Right forelimb (tissue), 1 donor: ENCODE data around the gene PCDHGA9.
A peak's percentile ranks its signal among the peaks of the same experiment; 100 is the strongest.
"Not testable (repeated sequence)": the region's sequence is repeated elsewhere in the genome, so short reads cannot be mapped to it uniquely, and the experiment has no call there.

Experiments
- DNase-seq: peaks from one replicate; pipeline ENCODE4 v3.0.0-alpha.2; 2018

Gene PCDHGA9

GRCh38 chr5:141414548-141415274, 12.1 kb downstream of the PCDHGA9 start:
- DNase-seq: not testable (repeated sequence)

GRCh38 chr5:141415275-141415618, 12.7 kb downstream of the PCDHGA9 start:
- DNase-seq: not testable (repeated sequence)

DNA sequence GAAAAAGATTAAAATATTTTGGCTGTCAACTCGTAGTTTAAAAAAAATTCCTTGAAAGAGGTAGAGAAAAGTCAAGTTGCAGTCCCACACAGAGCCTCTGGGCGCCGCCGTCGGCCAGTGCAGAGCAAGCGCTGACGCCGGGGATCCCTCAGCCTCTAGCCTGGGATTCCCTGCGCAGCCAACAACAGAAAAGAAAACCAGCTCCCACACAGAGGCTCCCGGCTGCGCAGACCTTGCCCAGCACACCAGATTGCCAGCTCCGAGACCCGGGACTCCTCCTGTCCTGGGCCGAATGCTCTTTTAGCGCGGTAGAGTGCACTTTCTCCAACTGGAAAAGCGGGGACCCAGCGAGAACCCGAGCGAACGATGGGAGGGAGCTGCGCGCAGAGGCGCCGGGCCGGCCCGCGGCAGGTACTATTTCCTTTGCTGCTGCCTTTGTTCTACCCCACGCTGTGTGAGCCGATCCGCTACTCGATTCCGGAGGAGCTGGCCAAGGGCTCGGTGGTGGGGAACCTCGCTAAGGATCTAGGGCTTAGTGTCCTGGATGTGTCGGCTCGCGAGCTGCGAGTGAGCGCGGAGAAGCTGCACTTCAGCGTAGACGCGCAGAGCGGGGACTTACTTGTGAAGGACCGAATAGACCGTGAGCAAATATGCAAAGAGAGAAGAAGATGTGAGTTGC, 15.1 kb downstream of the PCDHGA9 start, which contains the start of gene PCDHGB7:
Gene PCDHGB7 (plus strand): TSS at position 184 of the 679 bp plus-strand sequence. CDS start 183 bp downstream, at position 367.
- DNase-seq: peak; percentile 65

- no peak for DNase-seq
These were observed 16.7 kb downstream of the PCDHGA9 start for GRCh38 chr5:141419074-141419880.

DNA sequence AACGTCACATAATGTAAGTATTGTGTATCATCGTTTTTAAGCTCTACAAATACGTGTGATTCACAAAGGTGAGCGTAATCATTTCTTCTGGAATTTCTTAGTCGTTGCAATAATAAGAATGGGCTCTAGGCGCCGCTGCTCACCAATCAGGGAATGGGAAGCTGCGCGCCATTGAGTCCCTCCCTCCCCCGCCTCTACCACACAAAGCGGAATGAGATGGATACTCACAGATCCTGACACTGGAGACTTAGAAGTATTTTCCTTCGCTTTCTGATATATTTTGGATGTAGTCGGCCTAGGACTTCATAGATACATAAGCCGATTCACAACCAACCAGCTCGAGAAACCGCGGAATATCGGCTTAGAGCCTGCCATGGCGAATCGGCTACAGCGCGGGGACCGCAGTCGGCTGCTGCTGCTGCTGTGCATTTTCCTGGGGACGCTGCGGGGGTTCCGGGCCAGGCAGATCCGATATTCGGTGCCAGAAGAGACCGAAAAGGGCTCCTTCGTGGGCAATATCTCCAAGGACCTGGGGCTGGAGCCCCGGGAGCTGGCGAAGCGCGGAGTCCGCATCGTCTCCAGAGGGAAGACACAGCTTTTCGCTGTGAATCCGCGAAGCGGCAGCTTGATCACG, 18.4 kb downstream of the PCDHGA9 start, which contains the start of gene PCDHGA11:
Gene PCDHGA11 (plus strand): TSS at position 197 of the 634 bp plus-strand sequence. CDS start 177 bp downstream, at position 374.
- DNase-seq: no peak

- no peak for DNase-seq
These were observed 18.9 kb downstream of the PCDHGA9 start for GRCh38 chr5:141421489-141421855.

DNA sequence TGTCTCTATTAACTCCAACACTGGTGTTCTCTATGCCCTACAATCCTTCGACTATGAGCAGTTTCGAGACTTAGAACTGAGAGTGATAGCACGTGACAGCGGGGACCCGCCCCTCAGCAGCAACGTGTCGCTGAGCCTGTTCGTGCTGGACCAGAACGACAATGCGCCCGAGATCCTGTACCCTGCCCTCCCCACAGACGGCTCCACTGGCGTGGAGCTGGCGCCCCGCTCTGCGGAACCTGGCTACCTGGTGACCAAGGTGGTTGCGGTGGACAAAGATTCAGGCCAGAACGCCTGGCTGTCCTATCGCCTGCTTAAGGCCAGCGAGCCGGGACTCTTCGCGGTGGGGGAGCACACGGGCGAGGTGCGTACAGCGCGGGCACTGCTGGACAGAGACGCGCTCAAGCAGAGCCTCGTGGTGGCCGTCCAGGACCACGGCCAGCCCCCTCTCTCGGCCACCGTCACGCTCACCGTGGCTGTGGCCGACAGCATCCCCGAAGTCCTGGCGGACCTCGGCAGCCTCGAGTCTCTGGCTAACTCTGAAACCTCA, 20.2 kb downstream of the PCDHGA9 start:
- DNase-seq: no peak

GRCh38 chr5:141427783-141428426, 25.3 kb downstream of the PCDHGA9 start:
- no peak for DNase-seq

- DNase-seq: no peak
These were observed 27.9 kb downstream of the PCDHGA9 start, which contains the start of gene PCDHGA12 for GRCh38 chr5:141430332-141431113. TSS of gene PCDHGA12 (plus strand) at chr5:141430507. CDS start at chr5:141430760, 253 bp downstream.

DNA sequence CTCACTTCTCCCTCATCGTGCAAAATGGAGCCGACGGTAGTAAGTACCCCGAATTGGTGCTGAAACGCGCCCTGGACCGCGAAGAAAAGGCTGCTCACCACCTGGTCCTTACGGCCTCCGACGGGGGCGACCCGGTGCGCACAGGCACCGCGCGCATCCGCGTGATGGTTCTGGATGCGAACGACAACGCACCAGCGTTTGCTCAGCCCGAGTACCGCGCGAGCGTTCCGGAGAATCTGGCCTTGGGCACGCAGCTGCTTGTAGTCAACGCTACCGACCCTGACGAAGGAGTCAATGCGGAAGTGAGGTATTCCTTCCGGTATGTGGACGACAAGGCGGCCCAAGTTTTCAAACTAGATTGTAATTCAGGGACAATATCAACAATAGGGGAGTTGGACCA, 28.7 kb downstream of the PCDHGA9 start:
- DNase-seq: no peak

- not testable (repeated sequence) for DNase-seq
These were observed 29.7 kb downstream of the PCDHGA9 start for GRCh38 chr5:141432308-141432707.

DNA sequence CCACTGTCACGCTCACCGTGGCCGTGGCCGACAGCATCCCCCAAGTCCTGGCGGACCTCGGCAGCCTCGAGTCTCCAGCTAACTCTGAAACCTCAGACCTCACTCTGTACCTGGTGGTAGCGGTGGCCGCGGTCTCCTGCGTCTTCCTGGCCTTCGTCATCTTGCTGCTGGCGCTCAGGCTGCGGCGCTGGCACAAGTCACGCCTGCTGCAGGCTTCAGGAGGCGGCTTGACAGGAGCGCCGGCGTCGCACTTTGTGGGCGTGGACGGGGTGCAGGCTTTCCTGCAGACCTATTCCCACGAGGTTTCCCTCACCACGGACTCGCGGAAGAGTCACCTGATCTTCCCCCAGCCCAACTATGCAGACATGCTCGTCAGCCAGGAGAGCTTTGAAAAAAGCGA, 30.1 kb downstream of the PCDHGA9 start:
- not testable (repeated sequence) for DNase-seq

DNA sequence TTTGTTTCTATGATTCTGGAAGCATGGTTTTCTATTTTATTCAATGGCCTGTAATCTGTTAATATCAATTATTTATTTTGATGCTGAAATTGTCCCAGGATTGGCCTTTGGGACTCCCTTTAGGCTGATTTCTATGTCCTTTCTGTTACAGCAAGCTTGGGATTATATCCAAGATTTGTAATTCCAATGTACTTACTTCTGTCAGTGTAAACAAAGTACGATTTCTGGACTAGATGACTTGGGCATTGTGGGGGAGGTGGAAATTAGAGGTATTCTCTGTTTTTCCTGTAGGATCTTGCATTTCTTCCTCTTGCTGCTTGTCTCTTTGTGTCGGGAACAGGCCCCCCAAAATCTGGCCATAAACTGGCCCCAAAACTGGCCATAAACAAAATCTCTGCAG, 31.4 kb downstream of the PCDHGA9 start:
- no peak for DNase-seq

- no peak for DNase-seq
These were observed 34.6 kb downstream of the PCDHGA9 start for GRCh38 chr5:141437221-141437620.

- no peak for DNase-seq
These were observed 37.0 kb downstream of the PCDHGA9 start for GRCh38 chr5:141439411-141440141.

- no peak for DNase-seq
These were observed 37.8 kb downstream of the PCDHGA9 start for GRCh38 chr5:141440341-141440740.

DNA sequence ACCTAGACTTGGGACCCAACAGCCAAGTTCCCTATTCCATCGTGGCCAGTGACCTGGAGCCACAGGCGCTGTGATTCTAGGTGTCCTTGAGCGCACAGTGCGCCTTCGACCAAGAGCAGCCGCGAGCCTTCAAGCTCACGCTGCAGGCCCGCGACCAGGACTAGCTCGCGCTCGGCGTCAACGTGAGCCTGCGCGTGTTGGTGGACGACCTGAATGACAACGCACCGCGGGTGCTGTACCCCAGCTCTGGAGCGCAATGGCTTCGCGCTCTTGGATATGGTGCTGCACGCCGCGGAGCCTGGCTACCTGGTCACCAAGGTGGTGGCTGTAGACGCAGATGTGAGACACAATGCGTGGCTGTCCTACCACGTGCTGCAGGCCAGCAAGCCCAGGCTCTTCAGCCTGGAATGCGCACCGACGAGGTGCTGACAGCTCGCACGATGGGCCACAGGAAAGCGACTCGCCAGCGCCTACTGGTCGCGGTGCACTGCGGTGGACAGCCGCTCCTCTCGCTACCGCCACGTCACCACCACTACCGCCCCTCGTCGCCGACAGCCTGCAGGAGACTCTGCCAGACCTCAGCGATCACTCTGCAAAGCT, 39.1 kb downstream of the PCDHGA9 start:
- DNase-seq: no peak
